ENCODE measurements around the gene KAZN.

- TF ChIP-seq EZH2 (IDR thresholded peaks at IDR 0.05; ENCODE audit: low read depth) (no peak), CTCF (conservative IDR thresholded peaks at IDR 0.05) (no peak)
Measured at GRCh38 chr1:15013767-15014166, 415.3 kb downstream of the KAZN start.
